ENCODE measurements around the gene SERAC1.
A peak's percentile ranks its signal among the peaks of the same experiment; 100 is the strongest.
"Not testable (repeated sequence)": the region's sequence is repeated elsewhere in the genome, so short reads cannot be mapped to it uniquely, and the experiment has no call there.

Gene SERAC1

DNA sequence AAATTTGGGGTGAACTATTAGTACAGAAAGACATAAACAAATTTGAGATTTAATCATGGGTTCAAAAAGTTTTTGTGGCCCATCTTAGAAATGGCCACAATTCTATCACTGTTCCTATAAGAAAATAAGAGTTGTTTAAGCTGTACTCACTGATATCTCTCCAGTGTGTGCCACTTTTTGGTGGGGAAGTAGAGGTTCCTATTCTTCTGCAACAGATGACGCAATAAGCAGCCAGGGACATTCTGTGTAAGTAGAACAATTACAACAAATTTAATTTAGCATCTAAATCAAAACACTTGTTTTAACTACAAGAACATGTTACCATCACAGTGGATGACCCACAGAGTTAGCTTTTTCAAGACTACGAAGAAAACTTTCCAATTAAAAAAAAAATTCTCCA is 9.9 kb downstream of the SERAC1 start:
- no peak overlapping the region for H3K4me3 Mint-ChIP-seq

DNA sequence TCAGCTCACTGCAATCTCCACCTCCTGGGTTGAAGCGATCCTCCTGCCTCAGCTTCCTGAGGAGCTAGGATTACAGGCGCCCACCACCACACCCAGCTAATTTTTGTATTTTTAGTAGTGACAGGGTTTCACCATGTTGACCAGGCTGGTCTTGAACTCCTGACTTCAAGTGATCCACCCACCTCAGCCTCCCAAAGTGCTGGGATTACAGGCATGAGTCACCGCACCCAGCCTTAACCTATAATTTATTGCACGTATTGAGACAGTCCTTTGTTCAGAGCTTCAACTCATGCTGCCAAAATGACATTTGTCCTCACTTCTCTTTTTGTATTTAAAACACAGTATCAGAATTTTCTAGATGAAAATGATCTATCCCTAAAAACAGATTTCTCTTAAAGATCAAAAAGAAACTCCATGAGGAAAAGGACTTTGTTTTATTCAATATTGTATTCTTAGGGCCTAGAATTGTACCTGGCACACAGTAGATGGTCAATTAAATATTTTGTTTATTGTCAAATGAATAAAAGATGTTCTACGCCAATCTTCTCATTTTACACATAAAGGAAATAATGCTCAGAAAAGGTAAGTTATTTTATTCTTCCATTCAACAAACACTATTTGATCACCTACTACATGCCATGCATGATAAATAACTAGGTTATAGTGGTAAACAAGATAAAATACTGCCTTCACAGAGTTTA is 10.8 kb downstream of the SERAC1 start:
- Mint-ChIP-seq H3K27ac (peak overlapping the region in 1 of 2 donors; percentile 64), H3K4me3 (no peak overlapping the region), H3K4me1 (peaks cover 7% of the 10 kb centered on the region), H3K27me3 (no peaks in the 10 kb centered on the region), H3K9me3 (no peaks in the 10 kb centered on the region)
- no peak for ATAC-seq
- DNase-seq = no peak

More for the DNA sequence above, 9.9 kb downstream of the SERAC1 start:
- no peak overlapping the region for H3K27ac Mint-ChIP-seq
- no peaks in the 10 kb centered on the region for H3K27me3 Mint-ChIP-seq
- no peak for ATAC-seq
- H3K4me1 Mint-ChIP-seq = peaks cover 13% of the 10 kb centered on the region
- H3K9me3 Mint-ChIP-seq = no peaks in the 10 kb centered on the region
- no peak for DNase-seq

DNA sequence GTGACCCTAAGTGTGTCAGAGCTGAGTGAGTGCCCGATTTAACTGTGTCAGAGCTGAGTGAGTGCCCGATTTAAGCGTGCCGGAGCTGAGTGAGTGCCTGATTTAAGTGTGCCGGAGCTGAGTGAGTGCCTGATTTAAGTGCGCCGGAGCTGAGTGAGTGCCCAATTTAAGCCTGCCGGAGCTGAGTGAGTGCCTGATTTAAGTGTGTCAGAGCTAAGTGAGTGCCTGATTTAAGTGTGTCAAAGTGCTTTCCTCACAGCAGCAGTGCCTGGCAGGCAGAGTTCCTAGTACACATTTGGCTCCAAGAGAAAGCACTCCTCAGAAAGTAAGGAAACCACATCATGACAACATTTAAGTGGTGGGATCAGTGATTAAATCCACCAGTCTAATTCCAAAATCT is 13.2 kb downstream of the SERAC1 start:
- DNase-seq (no peak), ATAC-seq (no peak)
- no peaks in the 10 kb centered on the region for H3K27me3 Mint-ChIP-seq
- H3K9me3 Mint-ChIP-seq = no peaks in the 10 kb centered on the region
- no peaks in the 10 kb centered on the region for H3K4me1 Mint-ChIP-seq
- H3K4me3 Mint-ChIP-seq = no peak overlapping the region
- no peak overlapping the region for H3K27ac Mint-ChIP-seq

DNA sequence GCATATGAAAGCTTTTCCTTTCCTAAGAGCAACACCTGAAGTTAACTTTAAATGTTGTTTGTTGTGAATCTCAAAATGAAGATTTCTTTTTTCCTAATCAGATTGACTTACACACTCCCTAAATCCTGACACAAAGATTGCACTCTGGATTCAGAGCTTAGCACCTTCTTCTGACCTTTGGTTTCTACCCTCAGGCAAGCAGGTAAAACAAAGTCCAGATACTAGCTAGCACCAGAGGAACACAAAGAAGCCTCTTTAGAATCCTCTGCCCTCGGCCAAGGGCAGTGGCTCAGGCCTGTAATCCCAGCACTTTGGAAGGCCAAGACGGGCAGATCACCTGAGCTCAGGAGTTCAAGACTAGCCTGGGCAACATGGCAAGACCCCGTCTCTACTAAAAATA is 14.5 kb downstream of the SERAC1 start:
- Mint-ChIP-seq H3K4me1 (no peaks in the 10 kb centered on the region), H3K4me3 (no peak overlapping the region), H3K9me3 (no peaks in the 10 kb centered on the region), H3K27ac (no peak overlapping the region), H3K27me3 (no peaks in the 10 kb centered on the region)
- ATAC-seq = no peak
- no peak for DNase-seq

DNA sequence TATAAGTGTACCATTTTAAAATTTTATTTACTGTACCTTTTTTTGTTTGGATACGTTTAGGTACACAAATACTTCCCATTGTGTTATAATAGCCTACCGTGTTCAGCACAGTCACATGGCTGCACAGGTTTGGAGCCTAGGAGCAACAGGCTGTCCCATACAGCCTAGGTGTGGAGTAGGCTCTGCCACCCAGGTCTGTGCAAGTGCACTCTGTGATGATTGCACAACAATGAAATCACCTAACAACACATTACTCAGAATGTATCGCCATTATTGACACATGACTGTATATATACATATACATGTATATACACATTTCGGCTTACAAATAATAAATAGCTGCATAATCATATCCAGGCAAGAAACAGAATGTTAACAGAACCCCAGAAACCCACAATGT is 15.4 kb downstream of the SERAC1 start:
- no peaks in the 10 kb centered on the region for H3K4me1 Mint-ChIP-seq
- ATAC-seq (no peak), DNase-seq (no peak)
- no peak overlapping the region for H3K4me3 Mint-ChIP-seq
- peak overlapping the region in 1 of 2 donors; percentile 49 for H3K27ac Mint-ChIP-seq
- H3K27me3 Mint-ChIP-seq = no peaks in the 10 kb centered on the region
- no peaks in the 10 kb centered on the region for H3K9me3 Mint-ChIP-seq

DNA sequence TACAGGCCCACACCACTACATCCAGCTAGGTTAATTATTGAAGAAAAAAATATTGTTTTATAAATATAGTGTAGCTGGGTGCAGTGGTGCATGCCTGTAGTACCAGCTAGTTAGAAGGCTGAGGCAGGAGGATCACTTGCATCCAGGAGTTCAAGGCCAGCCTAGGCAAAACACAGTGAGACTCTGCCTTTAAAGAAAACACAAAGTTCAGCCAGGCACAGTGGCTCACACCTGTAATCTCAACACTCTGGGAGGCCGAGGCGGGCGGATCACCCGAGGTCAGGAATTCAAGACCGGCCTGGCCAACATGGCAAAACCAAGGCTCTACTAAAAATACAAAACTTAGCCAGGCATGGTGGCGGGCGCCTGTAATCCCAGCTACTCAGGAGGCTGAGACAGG is 16.0 kb downstream of the SERAC1 start:
- not testable (repeated sequence) for H3K4me1 Mint-ChIP-seq, H3K4me3 Mint-ChIP-seq, H3K27me3 Mint-ChIP-seq, H3K27ac Mint-ChIP-seq, ATAC-seq, H3K9me3 Mint-ChIP-seq, DNase-seq

DNA sequence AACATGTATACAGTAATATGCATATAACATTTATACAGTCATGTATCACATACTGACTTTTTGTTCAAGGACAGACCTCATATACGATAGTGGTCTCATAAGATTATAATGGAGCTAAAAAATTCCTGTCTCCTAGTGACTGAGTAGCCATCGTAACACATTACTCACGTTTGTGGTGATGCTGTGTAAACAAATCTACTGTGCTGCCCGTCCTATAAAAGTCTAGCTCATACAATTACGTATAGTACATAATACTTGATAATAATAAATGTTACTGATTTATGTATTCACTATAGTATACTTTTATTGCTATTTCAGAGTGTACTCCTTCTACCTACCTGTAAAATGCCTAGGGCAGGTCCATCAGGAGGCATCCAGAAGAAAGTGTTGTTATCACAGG is 17.4 kb downstream of the SERAC1 start:
- DNase-seq (no peak), ATAC-seq (no peak)
- H3K9me3 Mint-ChIP-seq = no peaks in the 10 kb centered on the region
- no peak overlapping the region for H3K4me3 Mint-ChIP-seq
- H3K27me3 Mint-ChIP-seq = no peaks in the 10 kb centered on the region
- H3K27ac Mint-ChIP-seq = no peak overlapping the region
- no peaks in the 10 kb centered on the region for H3K4me1 Mint-ChIP-seq

DNA sequence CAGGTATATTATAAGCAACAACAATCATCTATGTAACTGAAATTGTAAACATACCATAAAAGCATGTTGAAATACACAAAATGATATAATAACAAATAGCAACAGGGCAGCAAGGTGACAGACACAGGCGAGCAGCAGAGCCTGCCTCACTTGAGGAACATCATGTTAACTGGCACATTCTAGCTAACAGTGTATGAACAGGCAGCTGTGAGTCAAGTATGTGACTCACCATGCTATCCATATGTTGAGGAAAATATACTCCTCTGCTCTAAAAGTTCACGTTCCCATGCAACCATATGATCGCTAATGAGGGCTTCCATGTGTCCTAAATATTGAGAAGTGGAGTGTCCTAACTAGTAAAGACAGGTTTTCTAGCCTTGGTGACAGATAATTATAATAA is 18.4 kb downstream of the SERAC1 start:
- H3K4me3 Mint-ChIP-seq = no peak overlapping the region
- DNase-seq (no peak), ATAC-seq (no peak)
- H3K9me3 Mint-ChIP-seq = no peaks in the 10 kb centered on the region
- no peak overlapping the region for H3K27ac Mint-ChIP-seq
- no peaks in the 10 kb centered on the region for H3K27me3 Mint-ChIP-seq
- no peaks in the 10 kb centered on the region for H3K4me1 Mint-ChIP-seq

DNA sequence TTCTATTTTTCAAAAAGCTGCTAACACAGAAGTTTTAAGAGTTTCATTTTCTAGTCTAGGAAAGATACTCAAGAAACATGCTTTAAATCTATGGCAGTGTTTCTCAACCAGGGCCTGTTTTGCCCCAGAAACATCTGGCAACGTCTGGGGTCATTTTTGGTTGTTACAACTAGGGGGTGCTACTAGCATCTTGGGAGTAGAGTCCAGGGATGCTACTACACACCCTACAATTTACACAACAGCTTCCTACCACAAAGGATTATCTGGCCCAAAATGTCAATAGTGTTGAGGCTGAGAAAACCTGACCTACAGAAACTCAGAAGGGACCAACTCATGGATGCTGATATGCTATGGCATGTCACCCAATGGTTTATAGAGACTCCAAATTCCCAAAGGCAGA is 24.4 kb downstream of the SERAC1 start:
- DNase-seq (no peak), ATAC-seq (peak; percentile 70)
- no peaks in the 10 kb centered on the region for H3K9me3 Mint-ChIP-seq
- H3K27ac Mint-ChIP-seq = no peak overlapping the region
- H3K27me3 Mint-ChIP-seq = no peaks in the 10 kb centered on the region
- no peak overlapping the region for H3K4me3 Mint-ChIP-seq
- no peaks in the 10 kb centered on the region for H3K4me1 Mint-ChIP-seq

DNA sequence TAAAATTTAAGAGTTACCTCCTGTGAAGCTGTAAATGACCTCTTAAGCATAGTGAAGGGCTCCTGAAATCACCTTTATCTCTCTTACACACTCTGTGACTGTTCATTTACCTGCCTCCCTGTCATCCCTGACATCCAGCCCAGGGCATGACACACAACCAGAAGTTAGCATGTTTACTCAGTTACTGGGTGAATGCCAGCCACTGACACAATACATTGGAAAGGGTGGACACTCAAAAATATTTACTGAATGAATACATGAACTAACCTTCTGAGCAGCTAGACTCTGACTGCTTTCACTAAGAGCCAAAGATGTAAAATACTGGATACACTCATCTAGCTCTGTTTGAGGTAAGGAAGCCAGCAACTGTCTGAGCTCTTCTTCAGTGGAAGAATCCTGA is 25.3 kb downstream of the SERAC1 start:
- Mint-ChIP-seq H3K4me1 (no peaks in the 10 kb centered on the region), H3K27me3 (no peaks in the 10 kb centered on the region), H3K27ac (no peak overlapping the region), H3K4me3 (no peak overlapping the region), H3K9me3 (no peaks in the 10 kb centered on the region)
- ATAC-seq = no peak
- no peak for DNase-seq

DNA sequence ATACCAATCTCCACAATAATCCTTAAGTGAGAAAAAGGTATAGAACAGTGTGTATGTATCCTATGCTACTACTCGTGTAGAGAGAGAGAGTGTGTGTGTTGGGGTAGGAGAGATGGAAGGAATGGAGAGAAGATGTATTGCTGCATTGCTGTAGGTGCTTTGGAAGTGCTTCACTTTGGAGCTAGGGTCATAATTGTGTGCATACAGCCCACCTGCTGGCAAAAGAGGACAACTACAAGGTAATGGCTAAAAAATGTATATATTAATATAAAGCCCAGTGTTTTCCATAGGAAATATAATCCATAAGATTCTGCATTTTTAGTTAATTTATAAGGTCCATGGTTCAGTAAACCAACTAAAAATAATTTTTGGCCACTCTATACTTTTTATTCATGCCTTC is 36.1 kb downstream of the SERAC1 start:
- ATAC-seq (peak; percentile 50), DNase-seq (no peak)
- Mint-ChIP-seq H3K4me1 (no peaks in the 10 kb centered on the region), H3K4me3 (no peak overlapping the region), H3K9me3 (no peaks in the 10 kb centered on the region), H3K27ac (no peak overlapping the region), H3K27me3 (no peaks in the 10 kb centered on the region)

DNA sequence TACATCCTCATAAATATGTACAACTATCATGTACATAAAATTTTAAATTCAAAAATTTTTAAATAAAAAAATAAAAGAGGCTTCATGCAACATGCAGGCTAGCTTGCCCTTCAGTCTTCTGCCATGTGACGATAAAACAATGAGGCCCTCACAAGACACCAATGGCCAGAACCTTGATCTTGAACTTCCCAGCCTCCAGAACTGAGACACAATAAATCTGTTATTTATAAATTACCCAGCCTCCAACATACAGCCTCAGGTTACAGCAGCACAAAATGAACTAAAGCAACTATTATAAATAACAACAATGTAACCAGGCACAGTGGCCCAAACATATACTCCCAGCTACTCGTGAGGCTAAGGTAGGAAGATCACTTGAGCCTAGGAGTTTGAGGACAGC is 42.8 kb downstream of the SERAC1 start:
- no peak overlapping the region for H3K27ac Mint-ChIP-seq
- no peak overlapping the region for H3K4me3 Mint-ChIP-seq
- no peaks in the 10 kb centered on the region for H3K4me1 Mint-ChIP-seq
- DNase-seq (no peak), ATAC-seq (no peak)
- no peaks in the 10 kb centered on the region for H3K27me3 Mint-ChIP-seq
- H3K9me3 Mint-ChIP-seq = no peaks in the 10 kb centered on the region

DNA sequence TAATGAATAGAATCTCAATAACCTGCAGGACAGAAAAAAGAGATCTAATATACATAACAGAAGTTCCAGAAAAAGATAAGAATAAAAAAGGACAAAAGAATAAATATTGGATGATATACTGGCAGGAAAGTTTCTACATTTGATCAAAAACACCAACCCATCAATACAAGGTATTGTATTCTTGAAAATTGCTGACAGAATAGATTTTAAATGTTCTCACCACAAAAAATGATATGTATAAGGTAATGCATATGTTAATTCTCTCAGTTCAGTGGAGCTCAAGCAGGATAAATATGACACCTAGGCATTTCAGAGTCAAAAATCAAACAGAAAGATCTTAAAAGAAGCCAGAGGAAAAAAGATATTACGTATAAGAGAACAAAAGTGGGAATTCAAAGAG is 43.8 kb downstream of the SERAC1 start:
- Mint-ChIP-seq H3K4me1 (no peaks in the 10 kb centered on the region), H3K9me3 (no peaks in the 10 kb centered on the region), H3K27ac (peak overlapping the region in 1 of 2 donors; percentile 8), H3K27me3 (no peaks in the 10 kb centered on the region), H3K4me3 (no peak overlapping the region)
- no peak for DNase-seq
- ATAC-seq = no peak

DNA sequence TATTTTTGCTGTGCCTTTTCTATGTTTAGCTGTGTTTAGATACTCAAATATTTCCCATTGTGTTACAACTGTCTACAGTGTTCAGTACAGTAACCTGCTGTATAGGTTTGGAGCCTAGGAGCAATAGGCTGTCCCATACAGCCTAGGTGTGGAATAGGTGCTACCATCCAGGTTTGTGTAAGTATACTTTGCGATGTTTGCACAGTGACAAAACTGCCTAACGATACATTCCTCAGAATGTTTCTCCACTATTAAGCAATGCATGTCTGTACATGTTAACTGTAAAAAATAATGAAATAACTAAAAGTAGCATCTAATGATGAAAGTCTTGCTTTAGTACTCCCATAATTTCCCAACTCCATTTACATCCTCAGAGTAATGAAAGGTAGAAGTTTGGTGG is 46.0 kb downstream of the SERAC1 start:
- H3K4me1 Mint-ChIP-seq = no peaks in the 10 kb centered on the region
- no peak for ATAC-seq
- DNase-seq = no peak
- H3K9me3 Mint-ChIP-seq = no peaks in the 10 kb centered on the region
- no peak overlapping the region for H3K4me3 Mint-ChIP-seq
- H3K27ac Mint-ChIP-seq = no peak overlapping the region
- H3K27me3 Mint-ChIP-seq = no peaks in the 10 kb centered on the region

DNA sequence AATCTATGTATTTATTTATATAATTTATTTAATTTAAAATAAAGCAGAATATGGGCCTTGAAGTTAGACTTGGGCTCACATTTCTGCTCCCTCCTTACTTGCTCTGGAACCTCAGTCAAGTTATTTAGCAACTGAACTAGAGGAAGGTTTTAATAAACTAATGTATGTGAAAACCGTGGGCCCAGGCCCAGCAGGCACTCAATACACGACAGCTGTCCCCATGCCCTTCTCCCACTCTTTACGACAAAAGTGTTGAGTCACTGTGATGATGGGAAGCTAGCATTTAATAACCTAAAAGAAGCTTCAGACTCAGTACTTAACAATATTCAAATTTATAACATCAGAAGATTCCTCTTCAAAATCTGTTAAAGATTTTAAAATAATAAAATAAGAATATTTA is 46.7 kb downstream of the SERAC1 start:
- Mint-ChIP-seq H3K27me3 (no peaks in the 10 kb centered on the region), H3K4me1 (no peaks in the 10 kb centered on the region), H3K9me3 (no peaks in the 10 kb centered on the region), H3K4me3 (no peak overlapping the region), H3K27ac (no peak overlapping the region)
- no peak for DNase-seq
- no peak for ATAC-seq

DNA sequence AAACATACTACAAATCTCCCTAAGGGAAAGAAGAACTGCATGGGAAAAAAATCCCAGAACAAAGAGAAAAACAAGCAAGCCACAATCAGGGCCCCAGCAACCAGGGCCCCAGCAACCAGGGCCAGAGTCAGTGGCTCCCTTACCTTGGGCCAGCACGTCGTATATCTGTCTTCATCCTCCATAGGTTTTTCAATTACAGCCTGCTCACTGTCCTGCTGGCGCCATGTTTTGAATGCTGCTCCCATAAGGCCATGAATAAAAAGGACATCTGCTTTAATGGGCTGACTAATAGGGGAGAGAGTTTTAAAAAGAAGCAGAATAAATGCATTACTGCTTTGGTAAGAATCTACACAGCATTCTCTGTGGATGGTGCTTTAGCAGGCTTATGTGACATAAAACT is 49.2 kb downstream of the SERAC1 start:
- Mint-ChIP-seq H3K27me3 (no peaks in the 10 kb centered on the region), H3K9me3 (no peaks in the 10 kb centered on the region), H3K4me1 (no peaks in the 10 kb centered on the region), H3K4me3 (no peak overlapping the region), H3K27ac (no peak overlapping the region)
- ATAC-seq (no peak), DNase-seq (no peak)

DNA sequence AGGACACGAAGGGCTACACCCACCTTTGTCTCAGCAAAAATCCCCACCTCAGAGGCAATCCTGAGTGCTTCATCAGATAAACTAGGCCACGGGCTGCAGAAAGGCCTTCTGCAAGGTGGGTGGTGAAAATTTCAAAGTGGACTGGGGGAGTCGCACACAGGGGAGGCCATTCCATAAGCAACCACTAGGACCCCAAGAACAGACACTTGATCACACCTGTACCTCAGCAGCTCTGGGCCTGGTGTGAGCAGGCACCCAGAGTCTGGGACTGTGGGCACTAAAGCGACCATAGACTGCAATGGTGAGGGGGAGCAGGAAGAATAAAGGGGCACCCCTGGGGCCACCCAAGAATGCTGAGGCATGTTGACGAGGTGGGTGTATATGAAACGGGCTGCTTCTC is 52.6 kb downstream of the SERAC1 start:
- no peak for ATAC-seq
- Mint-ChIP-seq H3K4me3 (no peak overlapping the region), H3K4me1 (no peaks in the 10 kb centered on the region), H3K27me3 (no peaks in the 10 kb centered on the region), H3K27ac (no peak overlapping the region), H3K9me3 (no peaks in the 10 kb centered on the region)
- DNase-seq = no peak

All from stimulated activated naive CD8-positive, alpha-beta T cell treated with anti-CD3 and anti-CD28 coated beads, Interleukin-15, amount 100 ng/mL, for 72 hours (primary cell).